Measurements from ENCODE around the gene PUSL1. TPM values are rescaled to one million over a fixed set of nuclear protein-coding genes. Genes with fewer than 3 reads are reported as not detected.

PUSL1 gene
- total and polyA plus RNA-seq, 2 donors (not counting 3 experiments of a cell fraction or from before 2014, with no cell fraction given), result 18.8 to 27.3 TPM

DNA sequence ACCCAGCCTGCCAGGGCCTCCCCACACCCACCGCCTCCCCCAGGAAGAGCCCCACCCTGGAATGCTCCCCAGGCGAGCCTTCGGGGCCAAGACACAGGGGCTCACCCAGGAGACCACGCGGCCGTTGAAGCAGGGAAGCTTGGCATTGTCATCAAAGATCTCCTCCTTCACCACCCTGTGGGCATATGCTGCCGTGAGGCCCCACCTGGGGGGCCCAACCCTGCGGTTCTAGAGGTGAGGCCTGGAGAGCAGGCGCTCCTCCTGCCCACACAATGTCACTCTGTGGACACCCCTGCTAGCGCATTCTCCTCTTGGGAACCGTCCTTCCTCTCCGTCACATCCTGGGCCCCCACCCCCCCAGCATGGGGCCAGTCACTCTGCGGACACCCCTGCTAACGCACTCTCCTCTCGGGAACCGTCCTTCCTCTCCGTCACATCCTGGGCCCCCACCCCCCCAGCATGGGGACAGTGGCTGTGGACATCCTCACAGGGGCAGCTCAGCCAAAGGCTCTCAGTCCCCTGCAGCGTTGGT, 34.3 kb downstream of the PUSL1 start:
- DNase-seq (ENCODE audit: low read depth, low spot score) (no peak), FAIRE-seq (no peak)
- intact Hi-C loops (cut with micrococcal nuclease) (no loop called here), dilution Hi-C loops (cut with MboI; ENCODE audit: extremely low pct_ligation_motif_present, low sequenced_read_pairs) (no loop called here)
- Histone ChIP-seq H3K4me3 (replicated peaks in 1 of 3; ENCODE audit: insufficient read depth in 1 of 3, low read depth in 1 of 3, low read length in 3 of 3) (no peak overlapping the region), H4K20me1 (replicated peaks; ENCODE audit: control insufficient read depth, extremely low read depth, insufficient read depth, low read length) (no peaks in the 10 kb centered on the region), H3K9me1 (replicated peaks; ENCODE audit: control insufficient read depth, extremely low read depth, insufficient read depth, low read length) (no peaks in the 10 kb centered on the region), H3K4me2 (ENCODE audit: insufficient read depth, low read length) (no peak overlapping the region), H3K27me3 (ENCODE audit: control insufficient read depth in 2 of 2, insufficient read depth in 2 of 2, low read length in 2 of 2) (no peaks in the 10 kb centered on the region), H3K9me3 (replicated peaks; ENCODE audit: control insufficient read depth, insufficient read depth, low read length) (no peaks in the 10 kb centered on the region), H3K79me2 (ENCODE audit: control insufficient read depth, insufficient read depth, low read length) (peaks cover 21% of the 10 kb centered on the region), H2AFZ (ENCODE audit: low read depth, low read length) (no peak overlapping the region), H3K27ac (ENCODE audit: insufficient read depth, low read depth, low read length) (no peak overlapping the region), H3K4me1 (ENCODE audit: control insufficient read depth, extremely low read depth, insufficient read depth, low read length) (peaks cover 2% of the 10 kb centered on the region), H3K36me3 (ENCODE audit: control insufficient read depth in 2 of 2, extremely low read depth in 1 of 2, insufficient read depth in 2 of 2, low read length in 2 of 2) (peaks cover 0 to 17% of the 10 kb centered on the region in 2 experiments), H3K9ac (replicated peaks; ENCODE audit: extremely low read depth, insufficient read depth, low read length) (no peak overlapping the region)
- ChIA-PET POLR2A (no interaction called here), CTCF (no interaction called here)
- TF ChIP-seq MAX (IDR thresholded peaks at IDR 0.05; ENCODE audit: insufficient read depth, insufficient read length) (no peak), POLR2AphosphoS5 (IDR thresholded peaks at IDR 0.05; ENCODE audit: insufficient read depth, low read depth, low read length) (no peak)
- no TSS peak for BruUV-seq (replicated peaks)

- Histone ChIP-seq H4K20me1 (replicated peaks; ENCODE audit: control insufficient read depth, extremely low read depth, insufficient read depth, low read length) (no peaks in the 10 kb centered on the region), H3K27ac (ENCODE audit: insufficient read depth, low read depth, low read length) (no peak overlapping the region), H3K4me3 (replicated peaks in 1 of 3; ENCODE audit: insufficient read depth in 1 of 3, low read depth in 1 of 3, low read length in 3 of 3) (no peak overlapping the region), H3K9me1 (replicated peaks; ENCODE audit: control insufficient read depth, extremely low read depth, insufficient read depth, low read length) (no peaks in the 10 kb centered on the region), H3K9me3 (replicated peaks; ENCODE audit: control insufficient read depth, insufficient read depth, low read length) (no peaks in the 10 kb centered on the region), H3K9ac (replicated peaks; ENCODE audit: extremely low read depth, insufficient read depth, low read length) (no peak overlapping the region), H3K79me2 (ENCODE audit: control insufficient read depth, insufficient read depth, low read length) (peaks cover 33% of the 10 kb centered on the region), H3K36me3 (ENCODE audit: control insufficient read depth in 2 of 2, extremely low read depth in 1 of 2, insufficient read depth in 2 of 2, low read length in 2 of 2) (peaks cover 0 to 12% of the 10 kb centered on the region in 2 experiments), H3K27me3 (ENCODE audit: control insufficient read depth in 2 of 2, insufficient read depth in 2 of 2, low read length in 2 of 2) (no peaks in the 10 kb centered on the region), H3K4me2 (ENCODE audit: insufficient read depth, low read length) (no peak overlapping the region), H3K4me1 (ENCODE audit: control insufficient read depth, extremely low read depth, insufficient read depth, low read length) (peaks cover 10% of the 10 kb centered on the region), H2AFZ (ENCODE audit: low read depth, low read length) (no peak overlapping the region)
- no TSS peak for BruUV-seq (replicated peaks)
- dilution Hi-C loops (cut with MboI; ENCODE audit: extremely low pct_ligation_motif_present, low sequenced_read_pairs) (no loop called here), intact Hi-C loops (cut with micrococcal nuclease) (no loop called here)
- DNase-seq (ENCODE audit: low read depth, low spot score) (no peak), FAIRE-seq (no peak)
- POLR2A ChIA-PET, result no interaction called here
- CTCF ChIA-PET, result no interaction called here
- TF ChIP-seq MAX (IDR thresholded peaks at IDR 0.05; ENCODE audit: insufficient read depth, insufficient read length) (no peak), CTCF (IDR thresholded peaks at IDR 0.05; ENCODE audit: extremely low read depth in 1 of 2, insufficient read depth in 1 of 2, low read depth in 1 of 2, low read length in 2 of 2) (no peak), POLR2A (IDR thresholded peaks at IDR 0.05; ENCODE audit: low read depth, low read length) (no peak), EZH2 (IDR thresholded peaks at IDR 0.05; ENCODE audit: borderline replicate concordance, low read depth, low read length, severe bottlenecking) (no peak), MYC (IDR thresholded peaks at IDR 0.05; ENCODE audit: low read depth, low read length) (no peak), FOS (IDR thresholded peaks at IDR 0.05; ENCODE audit: borderline replicate concordance, insufficient read depth, low read length) (no peak), GATA2 (IDR thresholded peaks at IDR 0.05; ENCODE audit: insufficient read depth, insufficient read length, low read depth, low read length) (no peak), JUN (IDR thresholded peaks at IDR 0.05; ENCODE audit: borderline replicate concordance, insufficient read depth, insufficient read length, low read depth) (no peak), POLR2AphosphoS5 (IDR thresholded peaks at IDR 0.05; ENCODE audit: insufficient read depth, low read depth, low read length) (no peak)
These were observed 35.5 kb downstream of the PUSL1 start for GRCh38 chr1:1343811-1344421.
